Activated naive CD4-positive, alpha-beta T cell treated with anti-CD3 and anti-CD28 coated beads for 36 hours (primary cell): ENCODE measurements around the gene SRPK2. TPM values are rescaled to one million over a fixed set of nuclear protein-coding genes. Genes with fewer than 3 reads are reported as not detected.
"Not testable (repeated sequence)": the region's sequence is repeated elsewhere in the genome, so short reads cannot be mapped to it uniquely, and the experiment has no call there.

Source experiments
- CTCF ChIA-PET: fragments of 350-600 bp; sonication (Branson Sonifier 250); formaldehyde crosslinking; loops from one replicate; lab custom pipeline; 2021; ENCODE audit warnings: antibody characterized with exemption; lab: Charles Lee
- DNase-seq: peaks from one replicate; pipeline ENCODE4 v3.0.0-alpha.2; 2020
- H3K27ac Mint-ChIP-seq: one replicate; pipeline ENCODE4 v1.8.0; 2021; ENCODE audit warnings: mild to moderate bottlenecking, mixed read lengths
- H3K27me3 Mint-ChIP-seq: one replicate; pipeline ENCODE4 v1.8.0; 2021; ENCODE audit warnings: low read depth, mixed read lengths
- H3K36me3 Mint-ChIP-seq: one replicate; pipeline ENCODE4 v1.8.0; 2021; ENCODE audit warnings: low read depth, mixed read lengths
- H3K4me1 Mint-ChIP-seq: one replicate; pipeline ENCODE4 v1.8.0; 2021; ENCODE audit warnings: low read depth, mixed read lengths
- H3K4me3 Mint-ChIP-seq: one replicate; pipeline ENCODE4 v1.8.0; 2021; ENCODE audit warnings: mild to moderate bottlenecking, moderate library complexity, mixed read lengths
- H3K9me3 Mint-ChIP-seq: one replicate; pipeline ENCODE4 v1.8.0; 2021; ENCODE audit warnings: mixed read lengths
- intact Hi-C: fragments of 100-400 bp; cut with micrococcal nuclease; formaldehyde crosslinking; loops from one replicate; pipeline ENCODE4 v1.15.1; 2023
- total RNA-seq, 2 experiments: library from RNA; stranded (reverse); gene quantifications; one replicate each; pipeline ENCODE4 v1.2.3, GENCODE V29; 2021

SRPK2 gene
- total RNA-seq, 2 experiments from 2014 or later = 41.1 to 43.3 TPM

DNA sequence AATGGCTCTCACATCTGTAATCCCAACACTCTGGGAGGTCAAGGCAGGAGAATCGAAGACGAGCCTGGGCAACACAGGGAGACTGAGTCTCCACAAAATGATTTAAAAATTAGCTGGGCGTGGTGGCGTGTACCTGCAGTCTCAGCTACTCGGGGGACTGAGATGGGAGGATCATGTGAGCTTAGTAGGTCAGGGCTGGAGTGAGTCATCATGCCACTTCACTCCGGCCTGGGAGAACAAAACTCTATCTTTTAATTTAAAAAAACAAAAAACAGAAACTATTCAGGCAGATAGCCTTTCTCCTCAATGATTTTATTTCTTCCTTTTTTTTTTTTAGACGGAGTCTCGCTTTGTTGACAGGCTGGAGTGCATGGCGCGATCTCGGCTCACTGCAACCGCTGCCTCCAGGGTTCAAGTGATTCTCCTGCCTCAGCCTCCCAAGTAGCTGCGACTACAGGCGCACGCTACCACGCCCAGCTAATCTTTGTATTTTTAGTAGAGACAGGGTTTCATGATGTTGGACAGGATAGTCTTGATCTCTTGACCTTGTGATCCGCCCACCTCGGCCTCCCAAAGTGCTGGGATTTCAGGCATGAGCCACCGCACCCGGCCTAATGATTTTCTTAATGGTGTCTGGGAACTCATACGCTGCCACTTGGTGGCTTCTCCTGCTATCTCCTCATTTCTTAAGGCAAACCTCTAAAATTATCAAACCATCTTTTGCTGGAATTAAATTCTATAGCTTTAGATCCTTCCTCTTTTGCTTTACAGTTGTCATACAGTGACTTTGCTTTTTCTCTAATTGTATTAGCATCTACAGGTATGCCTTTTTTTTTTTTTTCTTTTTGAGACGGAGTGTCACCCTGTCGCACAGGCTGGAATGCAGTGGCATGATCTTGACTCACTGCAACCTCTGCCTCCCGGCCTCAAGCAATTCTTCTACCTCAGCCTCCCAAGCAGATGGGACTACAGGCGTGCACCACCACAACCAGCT is 22.9 kb downstream of the SRPK2 start:
- Mint-ChIP-seq H3K4me3 (no peak overlapping the region), H3K27me3 (no peaks in the 10 kb centered on the region), H3K4me1 (peaks cover 15% of the 10 kb centered on the region), H3K27ac (no peak overlapping the region), H3K9me3 (peaks cover 18% of the 10 kb centered on the region), H3K36me3 (peaks cover 18% of the 10 kb centered on the region)
- intact Hi-C loops = no loop called here
- CTCF ChIA-PET = interaction anchor here (0.6 to 0.8 kb wide), 3 partner anchors 50 to 615 kb away, joined by 3 to 6 read pairs (median 5); no protein-coding TSS in a partner anchor
- no peak for DNase-seq

DNA sequence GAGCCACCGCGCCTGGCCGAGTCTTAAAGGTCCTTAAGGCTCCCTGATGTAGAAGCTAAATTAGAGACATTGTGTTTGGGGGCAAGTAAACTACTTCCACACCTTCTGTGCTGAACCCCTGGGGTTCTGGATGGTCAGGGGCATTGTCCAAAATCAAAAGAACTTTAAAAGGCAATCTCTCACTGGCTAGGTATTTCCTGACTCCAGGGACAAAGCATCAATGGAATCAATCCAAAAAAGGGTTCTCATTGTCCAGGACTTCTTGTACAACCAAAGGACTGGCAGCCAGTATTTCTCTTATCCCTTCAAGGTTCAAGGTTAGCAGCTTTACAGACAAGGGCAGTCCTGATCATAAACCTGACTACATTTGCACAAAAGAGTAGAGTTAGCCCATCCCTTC is 24.0 kb downstream of the SRPK2 start:
- intact Hi-C loops = no loop called here
- Mint-ChIP-seq H3K9me3 (peaks cover 23% of the 10 kb centered on the region), H3K4me3 (no peak overlapping the region), H3K27ac (no peak overlapping the region), H3K27me3 (no peaks in the 10 kb centered on the region), H3K36me3 (peaks cover 19% of the 10 kb centered on the region), H3K4me1 (peaks cover 13% of the 10 kb centered on the region)
- CTCF ChIA-PET = interaction anchor here (0.6 kb wide), 1 partner anchor 212 kb away, joined by 3 read pairs; no protein-coding TSS in a partner anchor
- DNase-seq = no peak

DNA sequence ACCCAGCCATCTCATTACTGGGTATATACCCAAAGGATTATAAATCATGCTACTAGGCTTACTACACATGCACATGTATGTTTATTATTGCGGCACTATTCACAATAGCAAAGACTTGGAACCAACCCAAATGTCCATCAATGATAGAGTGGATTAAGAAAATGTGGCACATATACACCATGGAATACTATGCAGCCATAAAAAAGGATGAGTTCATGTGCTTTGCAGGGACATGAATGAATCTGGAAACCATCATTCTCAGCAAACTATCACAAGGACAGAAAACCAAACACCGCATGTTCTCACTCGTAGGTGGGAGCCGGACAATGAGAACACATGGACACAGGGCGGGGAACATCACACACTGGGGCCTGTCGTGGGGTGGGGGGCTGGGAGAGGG is 25.1 kb downstream of the SRPK2 start:
- H3K4me1 Mint-ChIP-seq = peaks cover 16% of the 10 kb centered on the region
- intact Hi-C loops, H3K27ac Mint-ChIP-seq, DNase-seq, CTCF ChIA-PET, H3K27me3 Mint-ChIP-seq, H3K4me3 Mint-ChIP-seq: not testable (repeated sequence)
- H3K36me3 Mint-ChIP-seq = peaks cover 19% of the 10 kb centered on the region
- peaks cover 23% of the 10 kb centered on the region for H3K9me3 Mint-ChIP-seq

DNA sequence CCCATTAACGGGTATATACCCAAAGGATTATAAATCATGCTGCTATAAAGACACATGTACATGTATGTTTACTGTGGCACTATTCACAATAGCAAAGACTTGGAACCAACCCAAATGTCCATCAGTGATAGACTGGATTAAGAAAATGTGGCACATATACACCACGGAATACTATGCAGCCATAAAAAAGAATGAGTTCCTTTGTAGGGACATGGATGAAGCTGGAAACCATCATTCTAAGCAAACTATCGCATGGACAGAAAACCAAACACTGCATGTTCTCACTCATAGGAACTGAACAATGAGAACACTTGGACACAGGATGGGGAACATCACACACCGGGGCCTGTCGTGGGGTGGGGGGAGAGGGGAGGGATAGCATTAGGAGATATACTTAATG is 26.0 kb downstream of the SRPK2 start:
- H3K27me3 Mint-ChIP-seq, CTCF ChIA-PET, H3K4me3 Mint-ChIP-seq, intact Hi-C loops, DNase-seq, H3K27ac Mint-ChIP-seq: not testable (repeated sequence)
- H3K4me1 Mint-ChIP-seq = peaks cover 13% of the 10 kb centered on the region
- peaks cover 23% of the 10 kb centered on the region for H3K9me3 Mint-ChIP-seq
- peaks cover 19% of the 10 kb centered on the region for H3K36me3 Mint-ChIP-seq

DNA sequence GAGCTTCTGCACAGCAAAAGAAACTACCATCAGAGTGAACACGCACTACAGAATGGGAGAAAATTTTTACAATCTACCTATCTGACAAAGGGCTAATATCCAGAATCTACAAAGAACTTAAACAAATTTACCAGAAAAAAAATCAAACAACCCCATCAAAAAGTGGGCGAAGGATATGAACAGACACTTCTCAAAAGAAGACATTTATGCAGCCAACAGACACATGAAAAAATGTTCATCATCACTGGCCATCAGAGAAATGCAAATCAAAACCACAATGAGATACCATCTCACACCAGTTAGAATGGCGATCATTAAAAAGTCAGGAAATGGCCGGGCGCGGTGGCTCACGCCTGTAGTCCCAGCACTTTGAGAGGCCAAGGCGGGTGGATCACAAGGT is 26.7 kb downstream of the SRPK2 start:
- H3K27ac Mint-ChIP-seq, H3K4me3 Mint-ChIP-seq, H3K27me3 Mint-ChIP-seq, CTCF ChIA-PET, intact Hi-C loops, DNase-seq: not testable (repeated sequence)
- peaks cover 23% of the 10 kb centered on the region for H3K9me3 Mint-ChIP-seq
- peaks cover 13% of the 10 kb centered on the region for H3K4me1 Mint-ChIP-seq
- H3K36me3 Mint-ChIP-seq = peaks cover 19% of the 10 kb centered on the region

DNA sequence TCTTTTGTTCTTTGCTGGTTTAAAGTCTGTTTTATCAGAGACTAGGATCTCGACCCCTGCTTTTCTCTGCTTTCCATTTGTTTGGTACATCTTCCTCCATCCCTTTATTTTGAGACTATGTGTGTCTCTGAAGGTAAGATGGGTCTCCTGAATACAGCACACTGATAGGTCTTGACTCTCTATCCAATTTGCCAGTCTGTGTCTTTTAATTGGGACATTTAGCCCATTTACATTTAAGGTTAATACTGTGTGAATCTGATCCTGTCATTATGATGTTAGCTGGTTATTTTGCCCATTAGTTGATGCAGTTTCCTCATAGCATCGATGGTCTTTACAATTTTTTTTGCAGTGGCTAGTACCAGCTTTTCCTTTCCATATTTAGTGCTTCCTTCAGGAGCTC is 28.6 kb downstream of the SRPK2 start:
- H3K27ac Mint-ChIP-seq, H3K27me3 Mint-ChIP-seq, DNase-seq, H3K4me3 Mint-ChIP-seq, intact Hi-C loops, CTCF ChIA-PET: not testable (repeated sequence)
- Mint-ChIP-seq H3K9me3 (peaks cover 23% of the 10 kb centered on the region), H3K4me1 (peaks cover 13% of the 10 kb centered on the region), H3K36me3 (peaks cover 19% of the 10 kb centered on the region)

DNA sequence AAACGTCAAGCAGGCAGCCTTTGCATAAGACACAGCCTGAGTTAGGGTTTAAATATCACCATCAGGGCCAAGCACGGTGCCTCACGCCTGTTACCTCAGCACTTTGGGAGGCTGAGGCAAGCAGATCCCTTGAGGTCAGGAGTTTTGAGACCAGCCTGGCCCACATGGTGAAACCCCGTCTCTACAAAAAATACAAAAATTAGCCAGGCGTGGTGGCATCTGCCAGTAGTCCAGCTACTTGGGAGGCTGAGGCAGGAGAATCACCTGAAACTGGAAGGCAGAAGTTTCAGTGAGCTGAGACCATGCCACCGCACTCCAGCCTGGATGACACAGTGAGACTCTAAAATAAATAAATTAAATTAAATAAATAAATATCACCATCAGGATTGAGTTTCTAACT is 33.0 kb downstream of the SRPK2 start:
- no peak overlapping the region for H3K4me3 Mint-ChIP-seq
- no peaks in the 10 kb centered on the region for H3K27me3 Mint-ChIP-seq
- intact Hi-C loops = no loop called here
- H3K27ac Mint-ChIP-seq = no peak overlapping the region
- peaks cover 53% of the 10 kb centered on the region for H3K4me1 Mint-ChIP-seq
- peaks cover under 1% of the 10 kb centered on the region for H3K36me3 Mint-ChIP-seq
- no peak for DNase-seq
- CTCF ChIA-PET = no interaction called here
- peaks cover 3% of the 10 kb centered on the region for H3K9me3 Mint-ChIP-seq

DNA sequence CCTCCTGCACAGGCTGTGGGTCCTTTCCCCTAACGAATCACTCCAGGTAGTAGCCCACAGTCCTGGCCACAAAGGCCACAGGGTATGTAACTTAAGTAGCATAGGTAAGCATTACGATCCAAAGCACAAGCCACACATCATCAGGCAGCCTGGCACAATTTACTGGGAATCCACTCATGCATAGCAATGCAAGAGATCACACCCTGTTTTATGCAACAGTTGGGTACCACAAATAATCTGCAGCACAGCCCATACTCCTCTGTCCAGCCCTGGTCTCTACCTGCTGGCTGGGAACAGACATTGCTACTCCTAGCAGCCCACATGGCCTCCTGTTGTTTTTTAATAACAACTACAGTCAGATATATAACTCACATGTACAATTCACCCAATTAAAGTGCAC is 34.3 kb downstream of the SRPK2 start:
- Mint-ChIP-seq H3K27me3 (no peaks in the 10 kb centered on the region), H3K4me1 (peaks cover 59% of the 10 kb centered on the region), H3K27ac (no peak overlapping the region), H3K9me3 (no peaks in the 10 kb centered on the region), H3K36me3 (no peaks in the 10 kb centered on the region), H3K4me3 (no peak overlapping the region)
- intact Hi-C loops = no loop called here
- CTCF ChIA-PET = no interaction called here
- peak; percentile 23 for DNase-seq

DNA sequence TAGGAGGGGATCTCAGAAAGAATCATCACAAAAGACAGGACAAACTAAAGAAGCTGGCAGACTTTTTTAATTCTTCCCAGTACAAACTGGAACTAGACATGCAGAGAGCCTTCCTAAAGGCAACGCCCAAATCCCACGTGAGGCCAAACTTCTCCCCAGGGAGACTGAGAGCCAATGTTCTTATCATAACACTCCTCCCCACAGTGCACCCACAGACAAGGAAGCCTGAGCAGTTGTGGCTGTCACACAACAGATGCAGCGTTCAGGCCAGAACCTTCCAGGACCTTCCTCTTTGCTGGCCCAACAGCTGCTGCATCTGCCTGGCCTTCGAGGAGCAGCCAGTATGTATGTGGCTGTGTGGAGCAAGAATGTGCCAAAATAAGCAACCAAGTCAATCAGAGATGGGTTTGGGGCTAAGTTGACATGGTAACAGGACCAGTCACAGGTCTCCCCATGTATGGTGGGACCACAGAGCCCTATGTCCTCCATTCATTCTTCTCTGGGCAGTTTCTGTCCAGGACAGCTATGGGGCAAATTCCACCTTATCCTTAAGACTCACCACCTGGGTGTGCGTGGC is 34.9 kb downstream of the SRPK2 start:
- DNase-seq = no peak

DNA sequence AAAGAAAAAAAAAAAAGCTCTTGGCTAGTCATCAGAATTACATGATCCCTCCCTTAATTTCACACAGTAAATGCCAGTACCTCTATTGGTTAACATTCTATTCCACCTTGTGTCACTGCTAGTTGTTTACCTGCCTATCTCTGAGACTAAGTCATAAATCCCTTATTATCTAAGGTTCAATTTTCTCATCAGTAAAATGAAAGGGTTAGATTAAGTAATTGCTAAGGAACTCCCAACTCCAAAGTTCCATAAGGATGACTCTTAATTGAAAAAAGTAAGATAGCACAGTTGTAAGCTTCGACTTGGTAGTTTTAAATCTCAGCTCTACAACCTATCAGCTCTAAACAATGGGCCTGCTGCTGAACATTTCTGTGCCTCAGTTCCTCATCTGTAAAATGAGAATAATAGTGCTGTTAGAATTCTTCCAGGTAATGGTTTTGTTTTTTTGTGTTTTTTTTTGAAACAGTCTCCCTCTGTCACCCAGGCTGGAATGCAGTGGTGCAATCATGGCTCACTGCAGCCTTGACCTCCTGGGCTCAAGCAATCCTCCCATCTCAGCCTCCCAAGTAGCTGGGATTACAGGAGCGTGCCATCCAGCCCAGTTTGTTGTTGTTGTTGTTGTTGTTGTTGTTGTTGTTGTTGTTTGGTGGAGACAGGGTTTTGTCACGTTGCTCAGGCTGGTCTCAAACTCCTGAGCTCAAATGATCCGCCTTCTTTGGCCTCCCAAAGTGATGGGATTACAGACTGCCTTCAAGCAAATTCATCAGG is 35.6 kb downstream of the SRPK2 start:
- Mint-ChIP-seq H3K27ac (peak overlapping the region; percentile 38), H3K4me1 (peaks cover 60% of the 10 kb centered on the region), H3K27me3 (no peaks in the 10 kb centered on the region), H3K36me3 (no peaks in the 10 kb centered on the region), H3K4me3 (no peak overlapping the region), H3K9me3 (no peaks in the 10 kb centered on the region)
- no peak for DNase-seq
- CTCF ChIA-PET = interaction anchor here (0.6 to 2.2 kb wide), 6 partner anchors 26 to 300 kb away, joined by 3 to 5 read pairs (median 3); no protein-coding TSS in a partner anchor
- intact Hi-C loops = loop anchor here (1.0 kb wide), 4 partner anchors 34 to 408 kb away; no protein-coding TSS in a partner anchor

More for the DNA sequence above, 34.9 kb downstream of the SRPK2 start:
- CTCF ChIA-PET = interaction anchor here (0.6 to 2.2 kb wide), 4 partner anchors 26 to 176 kb away, joined by 3 to 4 read pairs (median 3); no protein-coding TSS in a partner anchor
- Mint-ChIP-seq H3K4me3 (no peak overlapping the region), H3K36me3 (no peaks in the 10 kb centered on the region), H3K27ac (peak overlapping the region; percentile 38), H3K4me1 (peaks cover 58% of the 10 kb centered on the region), H3K9me3 (no peaks in the 10 kb centered on the region), H3K27me3 (no peaks in the 10 kb centered on the region)
- intact Hi-C loops = no loop called here

DNA sequence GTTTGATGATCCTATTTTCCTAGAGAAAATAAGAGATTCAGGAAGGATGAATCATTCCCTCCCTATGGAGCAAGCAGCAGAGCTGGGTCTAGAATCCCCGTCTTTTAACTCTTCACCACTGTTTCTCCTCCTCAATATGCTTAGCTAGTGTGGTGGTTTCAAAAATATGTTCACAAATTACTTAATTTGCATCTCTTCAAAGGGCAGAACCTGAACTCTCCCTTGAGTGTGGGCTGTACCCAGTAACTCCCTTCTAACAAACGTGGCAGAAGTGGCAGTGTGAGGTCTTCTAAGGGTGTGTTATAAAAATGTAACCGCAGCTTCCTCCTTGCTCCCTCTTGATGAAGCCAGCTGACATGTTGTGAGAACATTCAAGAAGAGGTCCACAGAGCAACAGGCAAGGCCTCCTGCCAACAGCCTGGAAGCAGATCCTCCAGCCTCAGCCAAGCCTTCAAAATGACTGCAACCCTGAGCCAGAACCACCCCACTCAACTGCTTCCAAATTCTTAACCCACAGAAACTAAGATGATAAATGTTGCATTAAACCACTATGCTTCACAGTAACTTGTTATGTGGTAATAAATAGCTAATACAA is 36.6 kb downstream of the SRPK2 start:
- CTCF ChIA-PET = interaction anchor here (0.6 to 2.2 kb wide), 5 partner anchors 29 to 91 kb away, joined by 3 to 5 read pairs (median 4); partner anchors contain the start of gene SRPK2
- Mint-ChIP-seq H3K27me3 (no peaks in the 10 kb centered on the region), H3K4me3 (no peak overlapping the region), H3K36me3 (no peaks in the 10 kb centered on the region), H3K27ac (peak overlapping the region; percentile 85), H3K4me1 (peaks cover 64% of the 10 kb centered on the region), H3K9me3 (no peaks in the 10 kb centered on the region)
- peak; percentile 77 for DNase-seq
- intact Hi-C loops = loop anchor here (1.0 kb wide), 4 partner anchors 35 to 407 kb away; no protein-coding TSS in a partner anchor
